Measurements from ENCODE around the gene CEP104.
"Not testable (repeated sequence)": the region's sequence is repeated elsewhere in the genome, so short reads cannot be mapped to it uniquely, and the experiment has no call there.

CEP104 gene

DNA sequence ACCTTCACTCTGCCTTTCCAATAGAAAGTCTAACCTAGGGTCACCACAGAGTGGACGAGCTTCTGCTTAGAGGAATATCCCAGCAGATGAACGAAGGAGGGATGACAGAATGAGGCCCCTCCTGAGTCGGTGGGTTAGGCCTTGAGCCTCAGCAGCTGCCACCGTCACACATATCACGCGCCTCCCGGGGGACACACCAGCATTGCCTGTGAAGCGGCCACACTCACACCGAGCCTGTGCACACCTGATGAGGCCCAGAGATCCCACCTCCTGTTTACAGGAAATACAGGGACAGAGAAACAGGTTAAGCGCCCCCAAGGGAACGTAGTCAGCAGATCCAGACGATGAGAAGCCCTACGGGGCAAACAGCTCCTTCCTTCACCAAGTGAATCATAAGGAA is 35.6 kb downstream of the CEP104 start:
- no peak for DNase-seq

DNA sequence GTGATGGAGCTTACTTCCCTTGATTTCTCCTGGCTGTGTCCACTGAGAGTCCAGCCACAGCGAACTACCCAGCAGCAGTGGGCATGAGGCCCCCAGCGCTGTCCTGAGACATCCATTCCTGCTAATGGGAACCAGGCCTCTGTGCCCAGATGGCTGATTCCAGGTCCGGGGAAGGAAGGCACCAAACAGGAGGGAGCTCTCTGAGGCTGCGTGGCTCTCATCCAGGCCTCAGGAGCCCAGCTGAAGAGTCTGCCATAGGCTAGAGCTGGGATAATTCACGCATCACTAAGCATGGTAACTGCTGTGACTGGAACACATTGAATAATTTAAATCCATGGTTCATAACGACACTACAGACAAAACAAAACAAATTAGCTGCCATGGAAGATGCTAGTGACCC is 36.0 kb downstream of the CEP104 start:
- no peak for DNase-seq

DNA sequence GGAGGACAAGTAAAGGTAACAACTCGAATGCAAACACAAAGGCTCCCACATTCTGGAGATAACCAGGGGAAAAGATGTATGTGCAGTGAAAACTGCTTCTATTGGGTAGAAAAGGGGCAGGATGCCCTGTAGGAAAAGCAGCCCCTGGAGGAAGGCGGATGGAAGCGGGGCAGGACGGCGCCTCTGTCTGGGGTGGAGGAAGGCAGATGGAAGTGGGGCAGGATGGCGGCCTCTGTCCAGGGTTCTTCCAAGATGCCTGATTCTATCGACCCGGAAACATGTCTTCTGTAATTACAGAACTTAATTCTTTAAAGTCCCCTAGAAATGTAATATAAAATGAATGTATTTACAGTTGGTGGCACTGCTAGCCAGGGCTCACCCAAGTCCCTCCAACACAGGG is 36.7 kb downstream of the CEP104 start:
- no peak for DNase-seq

GRCh38 chr1:3819771-3820200 is 37.2 kb downstream of the CEP104 start:
- no peak for DNase-seq

DNA sequence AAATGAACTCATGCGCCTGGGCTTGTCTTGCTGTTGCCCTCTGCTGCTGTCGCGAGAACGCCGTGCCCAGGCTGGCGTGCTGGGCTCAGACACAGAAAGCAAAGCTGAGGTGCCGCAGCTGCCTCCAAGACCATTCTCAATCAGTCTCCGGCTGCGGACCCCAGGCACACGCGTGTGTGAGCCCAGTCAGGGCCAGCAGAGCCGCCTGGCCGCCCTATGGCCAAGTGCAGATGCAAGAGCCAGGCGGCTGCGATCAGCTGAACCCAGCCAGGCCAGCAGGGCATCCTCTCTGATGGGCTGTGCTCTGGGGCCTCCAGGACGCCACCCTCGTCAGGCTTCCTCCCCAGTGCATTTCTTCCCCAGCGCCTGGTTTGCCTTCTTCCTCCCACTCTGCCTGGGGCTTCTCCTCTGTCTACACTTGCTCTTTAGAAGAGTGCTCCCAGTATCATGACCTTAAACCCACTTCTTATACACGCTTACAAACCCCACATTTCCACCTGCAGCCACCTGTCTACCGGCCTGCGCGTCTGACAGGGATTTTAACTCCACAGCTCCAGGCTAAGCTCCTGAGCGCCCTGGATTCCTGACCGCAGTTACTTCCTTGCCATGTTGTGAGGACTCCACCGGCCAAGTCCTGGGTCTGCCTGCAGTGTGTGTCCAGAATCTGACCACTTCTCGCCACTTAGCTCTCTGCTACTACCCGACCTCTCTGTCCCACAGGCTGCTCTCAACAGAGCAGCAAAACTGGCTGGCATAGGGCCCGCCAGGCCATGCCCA is 39.0 kb downstream of the CEP104 start:
- DNase-seq = no peak

DNA sequence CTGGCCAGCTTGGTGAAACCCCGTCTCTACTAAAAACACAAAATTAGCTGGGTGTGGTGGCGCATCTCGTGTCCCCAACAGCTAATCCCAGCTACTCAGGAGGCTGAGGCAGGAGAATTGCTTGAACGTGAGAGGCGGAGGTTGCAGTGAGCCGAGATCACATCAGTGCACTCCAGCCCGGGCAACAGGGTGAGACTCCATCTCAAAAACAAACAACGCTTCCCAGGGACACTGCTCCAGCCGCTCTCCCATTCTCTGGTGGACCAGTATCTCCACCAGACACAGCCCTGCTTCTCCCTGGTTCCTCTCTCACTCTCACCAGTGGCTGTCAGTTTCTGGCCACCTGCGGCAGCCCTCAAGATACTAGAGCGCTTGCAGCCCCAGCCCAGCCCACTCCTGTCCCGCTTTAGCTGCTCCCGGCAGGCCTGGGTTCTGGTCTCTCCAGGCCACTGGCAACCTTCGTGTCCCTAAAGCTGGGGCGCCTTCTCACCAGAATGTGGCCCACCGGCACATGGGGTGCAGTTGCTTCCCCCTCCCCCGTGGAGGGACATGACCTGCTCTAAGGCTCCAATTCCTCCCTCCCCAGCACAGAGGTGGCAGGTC is 39.8 kb downstream of the CEP104 start:
- no peak for DNase-seq

DNA sequence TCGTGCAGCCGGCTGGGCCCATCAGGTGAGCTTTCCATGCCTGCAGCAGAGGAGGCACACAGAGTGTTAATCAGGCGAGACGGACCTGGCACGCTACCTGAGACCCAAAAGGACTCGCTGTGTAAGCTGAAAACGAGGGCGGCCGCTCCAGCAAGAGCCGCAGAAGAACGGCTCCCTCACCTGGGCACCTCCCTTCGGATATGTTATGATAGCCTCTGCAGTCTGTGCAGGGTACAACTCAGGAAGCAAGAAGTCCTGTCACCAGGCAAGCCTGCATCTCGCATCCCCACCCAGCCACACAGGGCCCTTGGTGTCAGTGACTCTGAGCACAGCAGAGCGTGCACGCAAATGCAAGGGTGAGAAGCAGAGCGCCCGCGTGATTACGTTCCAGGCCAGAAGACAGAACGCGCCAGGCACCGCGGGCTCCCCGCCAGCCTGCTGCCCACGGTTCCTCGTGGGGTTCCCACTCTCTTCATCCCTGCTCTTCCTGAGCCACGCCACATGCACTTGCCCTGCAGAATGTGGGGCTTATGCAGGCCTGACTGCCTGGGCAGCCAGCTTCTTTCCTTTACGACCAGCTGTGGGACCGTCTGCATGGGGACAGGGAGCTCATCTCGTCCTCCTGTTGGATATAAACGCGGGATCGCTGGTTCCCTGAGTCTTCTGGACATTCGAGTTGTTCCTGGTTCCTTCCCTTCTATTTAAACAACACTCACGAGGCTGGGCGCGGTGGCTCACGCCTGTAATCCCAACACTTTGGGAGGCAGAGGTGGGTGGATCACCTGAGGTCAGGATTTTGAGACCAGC is 40.5 kb downstream of the CEP104 start:
- DNase-seq = no peak

DNA sequence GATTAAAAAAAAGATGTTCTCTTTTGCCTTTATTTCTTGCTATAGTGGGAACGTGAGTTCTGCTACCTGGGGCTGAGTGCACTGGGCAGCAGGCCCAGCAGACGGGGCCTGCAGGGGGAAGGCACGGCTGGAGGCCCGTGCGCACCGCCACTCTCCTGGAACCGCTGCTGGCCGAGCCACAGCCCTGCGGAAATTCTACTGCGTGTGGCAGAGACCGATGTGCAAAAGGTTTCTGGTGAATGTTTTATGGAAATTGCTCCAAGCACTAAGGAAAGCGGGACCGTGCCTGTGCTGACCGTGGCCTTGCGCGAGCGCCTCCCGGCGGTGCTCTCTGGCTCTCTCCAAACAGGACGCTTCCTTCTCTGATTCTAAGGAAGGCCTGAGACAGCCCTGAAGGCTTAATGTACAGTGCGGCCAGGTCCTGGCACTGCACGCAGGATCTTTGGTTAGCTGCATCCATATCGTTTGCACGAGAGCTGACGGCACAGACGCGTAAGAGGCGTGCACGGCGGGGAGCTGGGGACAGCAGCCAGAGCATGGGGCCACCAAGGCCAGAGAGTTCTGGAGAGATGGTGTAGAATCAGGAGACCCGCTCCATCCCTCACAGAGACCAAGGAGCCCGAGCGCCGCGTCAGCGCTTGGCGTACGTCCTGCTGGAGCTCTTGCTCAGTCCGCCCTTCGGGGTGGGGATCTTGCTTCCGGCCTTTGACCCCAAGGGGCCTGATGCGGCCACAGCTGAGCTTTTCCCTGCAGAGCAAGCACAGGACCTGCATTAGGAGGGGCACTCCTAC is 42.0 kb downstream of the CEP104 start:
- DNase-seq = no peak

DNA sequence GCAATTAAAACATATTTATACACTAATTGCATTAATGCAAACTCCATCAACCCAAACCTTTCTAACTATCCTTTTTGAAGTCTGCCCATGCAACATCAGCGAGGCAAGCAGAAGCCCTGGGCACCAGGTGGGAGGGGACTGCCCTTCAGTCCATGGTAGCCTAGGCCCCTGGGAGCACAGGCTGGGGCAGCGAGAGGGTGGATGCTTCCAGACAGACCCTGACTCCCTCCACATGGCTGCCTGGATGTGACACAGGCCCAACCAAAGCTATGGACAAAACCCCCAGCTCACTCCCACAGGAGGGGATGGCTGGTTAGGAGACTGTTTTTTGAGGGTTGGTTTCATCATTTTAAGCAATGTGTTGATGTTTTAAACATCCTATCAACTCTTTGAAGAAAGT is 42.9 kb downstream of the CEP104 start:
- DNase-seq = no peak

DNA sequence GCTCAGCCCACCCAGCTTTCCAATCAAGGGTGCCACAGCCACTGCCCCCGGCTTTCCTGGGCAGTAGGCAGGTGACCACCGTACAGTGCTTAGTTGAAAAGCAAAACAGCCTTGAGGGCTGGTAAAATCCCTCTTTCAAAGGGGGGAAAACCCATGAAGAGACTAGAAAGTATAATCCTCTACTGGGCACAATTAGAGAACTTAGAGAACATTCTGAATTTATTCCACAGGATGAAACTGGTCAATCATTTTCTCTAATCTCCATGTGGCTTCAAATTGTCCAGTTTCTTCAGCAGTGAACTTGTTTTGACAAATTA is 45.5 kb downstream of the CEP104 start:
- no peak for DNase-seq

DNA sequence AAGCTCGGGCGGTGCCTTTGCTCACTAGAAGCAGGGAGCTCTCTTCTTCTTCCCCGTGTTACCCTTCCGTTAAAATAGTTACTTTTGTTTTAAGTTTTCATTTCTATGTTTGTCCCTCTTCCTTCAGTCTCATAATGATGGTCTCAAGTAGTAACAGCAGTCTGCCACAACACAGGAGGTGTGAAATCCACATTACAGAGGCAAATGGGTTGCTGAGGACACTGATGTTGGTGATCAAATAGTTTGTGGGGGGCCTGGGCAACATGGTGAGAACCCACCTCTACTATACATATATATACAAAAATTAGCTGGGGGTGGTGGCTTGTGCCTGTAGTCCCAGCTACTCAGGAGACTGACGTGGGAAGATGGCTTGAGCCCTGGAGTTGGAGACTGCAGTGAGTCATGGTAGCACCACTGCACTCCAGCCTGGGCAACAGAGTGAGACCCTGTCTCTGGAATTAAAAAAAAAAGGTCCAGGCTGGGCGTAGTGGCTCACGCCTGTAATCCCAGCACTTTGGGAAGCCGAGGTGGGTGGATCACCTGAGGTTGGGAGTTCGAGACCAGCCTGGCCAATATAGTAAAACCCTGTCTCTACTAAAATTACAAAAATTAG is 46.8 kb downstream of the CEP104 start:
- not testable (repeated sequence) for DNase-seq

DNA sequence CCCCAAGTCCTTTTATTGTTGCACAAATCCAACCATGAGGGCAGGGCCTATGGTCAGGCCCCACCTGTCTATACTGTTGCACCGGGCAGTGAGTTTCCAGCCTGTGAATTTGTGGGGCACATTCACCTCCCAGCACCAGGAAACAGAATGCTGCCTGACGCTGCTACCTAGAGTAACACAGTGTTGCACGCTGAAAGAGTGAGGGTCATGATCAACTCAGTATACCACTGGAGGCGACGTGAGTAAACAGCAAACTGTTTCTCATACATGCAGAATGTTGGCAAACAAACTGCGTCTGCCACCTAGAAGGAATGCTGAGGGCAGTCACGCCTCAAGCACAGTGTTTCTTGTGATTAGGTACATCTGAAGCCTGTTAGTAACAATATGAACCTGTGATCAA is 47.3 kb downstream of the CEP104 start:
- DNase-seq = no peak

GRCh38 chr1:3807769-3808168 is 49.2 kb downstream of the CEP104 start:
- no peak for DNase-seq

GRCh38 chr1:3805038-3805437 is 52.0 kb downstream of the CEP104 start:
- no peak for DNase-seq

DNA sequence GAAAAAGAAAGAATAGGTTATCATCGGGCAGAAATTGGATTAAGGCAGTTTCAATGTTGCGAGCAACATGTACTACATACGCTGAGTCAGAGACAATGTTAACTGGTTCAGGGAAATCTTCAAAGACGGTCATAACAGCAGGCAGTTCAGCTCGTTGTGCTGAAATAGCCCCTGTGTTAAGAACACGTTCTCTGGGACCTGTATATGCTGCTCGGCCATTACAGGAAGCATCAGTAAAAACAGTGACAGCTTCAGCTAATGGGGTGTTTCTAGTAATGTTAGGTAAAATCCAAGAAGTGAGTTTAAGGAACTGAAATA is 52.4 kb downstream of the CEP104 start:
- not testable (repeated sequence) for DNase-seq

- DNase-seq = no peak
These were observed 52.9 kb downstream of the CEP104 start for GRCh38 chr1:3803905-3804626.

DNA sequence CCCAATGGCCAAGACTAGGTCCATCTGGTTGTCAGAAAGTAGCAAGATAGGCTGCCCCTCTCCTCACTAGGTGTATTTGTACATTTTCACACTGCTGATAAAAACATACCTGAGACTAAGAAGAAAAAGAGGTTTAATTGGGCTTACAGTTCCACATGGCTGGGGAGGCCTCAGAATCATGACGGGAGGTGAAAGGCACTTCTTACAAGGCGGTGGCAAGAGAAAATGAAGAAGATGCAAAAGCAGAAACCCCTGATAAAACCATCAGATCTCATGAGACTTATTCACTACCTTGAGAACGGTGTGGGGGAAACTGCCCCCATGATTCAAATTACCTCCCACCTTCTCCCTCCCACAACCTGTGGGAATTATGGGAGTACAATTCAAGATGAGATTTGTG is 56.2 kb downstream of the CEP104 start:
- not testable (repeated sequence) for DNase-seq

DNA sequence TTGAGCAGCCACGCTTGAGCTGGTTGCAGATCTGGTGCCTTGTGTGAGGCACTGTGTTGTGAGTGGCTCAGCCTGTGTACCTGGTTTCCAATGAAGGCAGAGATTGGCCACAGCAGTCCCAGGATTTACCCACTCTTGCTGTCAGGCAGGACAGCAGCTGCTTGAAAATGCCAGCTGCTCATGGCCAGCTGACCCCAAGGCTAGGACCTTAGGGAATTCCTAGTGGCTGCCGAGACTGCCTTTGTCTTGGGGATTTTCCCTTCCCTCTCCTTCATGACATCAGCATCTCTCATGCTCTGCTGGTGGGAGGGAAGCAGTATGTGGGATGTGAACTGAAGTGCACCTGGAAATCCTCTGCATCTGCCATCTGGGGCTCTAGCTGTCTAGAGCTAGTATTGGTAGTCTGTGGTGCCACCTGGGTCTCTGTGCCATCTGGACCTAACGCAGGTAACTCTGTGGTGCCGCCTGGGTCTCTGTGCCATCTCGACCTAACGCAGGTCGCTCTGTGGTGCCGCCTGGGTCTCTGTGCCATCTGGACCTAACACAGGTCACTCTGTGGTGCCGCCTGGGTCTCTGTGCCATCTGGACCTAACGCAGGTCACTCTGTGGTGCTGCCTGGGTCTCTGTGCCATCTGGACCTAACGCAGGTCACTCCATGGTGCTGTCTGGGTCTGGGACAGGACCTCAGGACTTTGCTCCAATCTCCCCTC is 56.9 kb downstream of the CEP104 start:
- DNase-seq = no peak

- DNase-seq = peak; percentile 97
These were observed 60.6 kb downstream of the CEP104 start, which contains the start of gene LRRC47 for GRCh38 chr1:3796215-3797061. Gene LRRC47 (minus strand): TSS chr1:3796498. CDS start chr1:3796476, 22 bp downstream.

- peak; percentile 24 for DNase-seq
These were observed 61.4 kb downstream of the CEP104 start for GRCh38 chr1:3795453-3796214.

Measured in activated CD4-positive, alpha-beta T cell treated with anti-CD3 and anti-CD28 coated beads, Interleukin-10, Interleukin-2, amounts not matched to agents 100 ng/mL and 50 ng/mL, durations not matched to agents 16 hours and 8 hours (primary cell).